ENCODE measurements around the gene G6PC3. TPM values are rescaled to one million over a fixed set of nuclear protein-coding genes. Genes with fewer than 3 reads are reported as not detected.

G6PC3 gene
- total and polyA plus RNA-seq, 2 donors (not counting 3 experiments of a cell fraction or from before 2014, with no cell fraction given) = 78.4 to 194 TPM

DNA sequence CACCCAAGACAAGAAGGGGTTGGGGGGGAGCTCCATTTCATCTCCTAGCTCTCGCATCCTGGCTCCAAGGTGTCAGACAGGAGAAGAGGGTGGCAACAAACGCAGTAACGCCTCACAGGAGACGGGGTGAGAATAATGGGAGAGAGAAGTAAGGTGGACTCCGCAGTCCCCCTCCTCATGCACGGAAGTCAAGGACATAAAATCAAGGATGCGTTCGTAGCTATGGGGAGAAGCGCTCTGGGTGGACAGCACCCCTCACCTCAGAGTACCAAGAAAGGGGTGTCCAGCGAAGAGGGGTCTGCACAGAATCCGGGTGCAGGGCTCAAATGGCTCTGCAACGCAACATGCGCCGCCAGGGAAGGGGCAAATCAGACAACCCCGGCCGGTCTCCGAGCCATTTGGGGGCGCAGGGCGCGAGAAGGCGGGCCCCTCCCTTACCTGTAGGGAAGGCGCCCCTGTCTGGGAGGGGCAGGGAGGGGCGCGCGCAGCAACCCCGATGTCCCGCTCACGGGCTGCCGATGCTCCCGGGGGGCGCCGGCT is 52.4 kb downstream of the G6PC3 start:
- no TSS peak for BruUV-seq (replicated peaks)
- DNase-seq (ENCODE audit: low read depth, low spot score) (no peak), FAIRE-seq (no peak)
- peak overlapping the region; percentile 86 for H3K9ac ChIP-seq (replicated peaks; ENCODE audit: extremely low read depth, insufficient read depth, low read length)
- POLR2A ChIA-PET = interaction anchor here (0.6 to 1.2 kb wide), 5 partner anchors 15 to 82 kb away, joined by 4 to 6 read pairs (median 4); partner anchors contain the start of gene LSM12
- H3K36me3 ChIP-seq (ENCODE audit: control insufficient read depth in 2 of 2, extremely low read depth in 1 of 2, insufficient read depth in 2 of 2, low read length in 2 of 2) = no peaks in the 10 kb centered on the region
- peaks cover 7% of the 10 kb centered on the region for H3K4me1 ChIP-seq (ENCODE audit: control insufficient read depth, extremely low read depth, insufficient read depth, low read length)
- H2AFZ ChIP-seq (ENCODE audit: low read depth, low read length) = peak overlapping the region; percentile 75
- TF ChIP-seq POLR2AphosphoS5 (IDR thresholded peaks at IDR 0.05; ENCODE audit: insufficient read depth, low read depth, low read length) = no peak
- TF ChIP-seq, protein P1, sequence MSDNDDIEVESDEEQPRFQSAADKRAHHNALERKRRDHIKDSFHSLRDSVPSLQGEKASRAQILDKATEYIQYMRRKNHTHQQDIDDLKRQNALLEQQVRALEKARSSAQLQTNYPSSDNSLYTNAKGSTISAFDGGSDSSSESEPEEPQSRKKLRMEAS (IDR thresholded peaks at IDR 0.05; ENCODE audit: insufficient read depth, insufficient read length) = no peak
- intact Hi-C loops (cut with micrococcal nuclease) = loop anchor here (1.0 kb wide), 5 partner anchors 12 to 57 kb away; partner anchors contain the start of genes G6PC3 and LSM12
- no peaks in the 10 kb centered on the region for H3K79me2 ChIP-seq (ENCODE audit: control insufficient read depth, insufficient read depth, low read length)
- no peaks in the 10 kb centered on the region for H3K9me3 ChIP-seq (replicated peaks; ENCODE audit: control insufficient read depth, insufficient read depth, low read length)
- dilution Hi-C loops (cut with MboI; ENCODE audit: extremely low pct_ligation_motif_present, low sequenced_read_pairs) = no loop called here
- H3K4me3 ChIP-seq (replicated peaks in 1 of 3; ENCODE audit: insufficient read depth in 1 of 3, low read depth in 1 of 3, low read length in 3 of 3) = peak overlapping the region; percentile 58 to 80 (median 78)
- no peaks in the 10 kb centered on the region for H4K20me1 ChIP-seq (replicated peaks; ENCODE audit: control insufficient read depth, extremely low read depth, insufficient read depth, low read length)
- peak overlapping the region; percentile 49 for H3K27ac ChIP-seq (ENCODE audit: insufficient read depth, low read depth, low read length)
- peak overlapping the region; percentile 75 for H3K4me2 ChIP-seq (ENCODE audit: insufficient read depth, low read length)
- H3K9me1 ChIP-seq (replicated peaks; ENCODE audit: control insufficient read depth, extremely low read depth, insufficient read depth, low read length) = no peaks in the 10 kb centered on the region
- CTCF ChIA-PET = interaction anchor here (0.6 to 2.2 kb wide), 31 partner anchors 7 to 212 kb away, joined by 3 to 17 read pairs (median 4); partner anchors contain the start of genes G6PC3, HROB and LSM12
- H3K27me3 ChIP-seq (ENCODE audit: control insufficient read depth in 2 of 2, insufficient read depth in 2 of 2, low read length in 2 of 2) = peaks cover 2 to 7% of the 10 kb centered on the region in 2 experiments

DNA sequence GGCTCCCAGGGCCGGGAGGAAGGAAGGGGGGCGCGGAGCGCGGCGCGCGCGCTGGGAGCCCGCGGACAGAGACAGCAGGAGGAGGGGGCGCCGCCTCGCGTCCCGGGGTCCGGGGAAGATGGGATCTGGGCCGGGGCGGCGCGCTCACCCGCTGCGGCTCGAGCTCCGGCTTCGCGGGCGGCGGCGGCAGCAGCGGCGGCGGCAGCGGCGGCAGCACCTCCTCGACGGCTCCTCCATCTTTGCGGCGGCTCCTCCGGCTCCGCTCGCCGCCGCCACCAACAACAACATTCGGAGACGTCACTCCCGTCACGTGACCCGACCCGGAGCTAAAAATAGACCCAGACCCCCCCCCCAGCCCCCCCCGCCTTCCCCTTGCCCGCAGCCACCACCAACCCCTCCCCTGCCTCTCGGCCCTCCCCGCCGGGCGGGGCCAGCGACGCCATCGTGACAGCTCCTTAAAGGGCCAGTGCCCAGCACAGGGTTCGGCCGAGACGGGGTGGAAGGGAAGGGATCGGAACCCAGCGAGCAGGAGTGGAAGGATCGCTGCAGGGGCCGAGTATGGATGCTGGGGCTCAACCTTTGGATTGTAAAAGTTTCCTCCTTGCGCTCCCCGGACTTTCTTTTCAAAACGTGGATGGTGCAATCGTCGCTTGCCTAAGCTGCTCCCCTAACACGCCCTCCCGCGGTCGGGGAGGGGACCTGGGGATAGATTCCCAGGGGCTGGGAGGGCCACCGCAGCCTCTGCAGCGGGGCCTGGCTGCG is 53.0 kb downstream of the G6PC3 start, which contains the start of gene HDAC5:
Gene HDAC5 (minus strand): TSS at position 286 of the 762 bp plus-strand sequence. CDS start 6,126 bp downstream, outside the sequence.
- dilution Hi-C loops (cut with MboI; ENCODE audit: extremely low pct_ligation_motif_present, low sequenced_read_pairs) = no loop called here
- intact Hi-C loops (cut with micrococcal nuclease) = loop anchor here (1.0 kb wide), 5 partner anchors 12 to 57 kb away; partner anchors contain the start of genes G6PC3 and LSM12

More for the DNA sequence above, 53.0 kb downstream of the G6PC3 start, which contains the start of gene HDAC5:
- peaks cover 7% of the 10 kb centered on the region for H3K4me1 ChIP-seq (ENCODE audit: control insufficient read depth, extremely low read depth, insufficient read depth, low read length)
- peaks cover 2 to 7% of the 10 kb centered on the region in 2 experiments for H3K27me3 ChIP-seq (ENCODE audit: control insufficient read depth in 2 of 2, insufficient read depth in 2 of 2, low read length in 2 of 2)
- CTCF ChIA-PET = interaction anchor here (0.5 to 2.2 kb wide), 30 partner anchors 8 to 213 kb away, joined by 3 to 17 read pairs (median 6); partner anchors contain the start of genes G6PC3, HROB and LSM12
- no peaks in the 10 kb centered on the region for H3K36me3 ChIP-seq (ENCODE audit: control insufficient read depth in 2 of 2, extremely low read depth in 1 of 2, insufficient read depth in 2 of 2, low read length in 2 of 2)
- no peaks in the 10 kb centered on the region for H3K79me2 ChIP-seq (ENCODE audit: control insufficient read depth, insufficient read depth, low read length)
- peak within 1 kb of the TSS; percentile 86 for H3K9ac ChIP-seq (replicated peaks; ENCODE audit: extremely low read depth, insufficient read depth, low read length)
- no peaks in the 10 kb centered on the region for H3K9me1 ChIP-seq (replicated peaks; ENCODE audit: control insufficient read depth, extremely low read depth, insufficient read depth, low read length)
- H2AFZ ChIP-seq (ENCODE audit: low read depth, low read length) = peak within 1 kb of the TSS; percentile 89
- H3K9me3 ChIP-seq (replicated peaks; ENCODE audit: control insufficient read depth, insufficient read depth, low read length) = no peaks in the 10 kb centered on the region
- H3K4me3 ChIP-seq (replicated peaks in 1 of 3; ENCODE audit: insufficient read depth in 1 of 3, low read depth in 1 of 3, low read length in 3 of 3) = peak within 1 kb of the TSS; percentile 58 to 80 (median 78)
- FAIRE-seq = peak; percentile 91
- no TSS peak for BruUV-seq (replicated peaks)
- peak; percentile 95 for DNase-seq (ENCODE audit: low read depth, low spot score)
- H4K20me1 ChIP-seq (replicated peaks; ENCODE audit: control insufficient read depth, extremely low read depth, insufficient read depth, low read length) = no peaks in the 10 kb centered on the region
- H3K27ac ChIP-seq (ENCODE audit: insufficient read depth, low read depth, low read length) = peak within 1 kb of the TSS; percentile 51
- TF ChIP-seq POLR2AphosphoS5 (IDR thresholded peaks at IDR 0.05; ENCODE audit: insufficient read depth, low read depth, low read length) (peak; percentile 66), POLR2A (IDR thresholded peaks at IDR 0.05; ENCODE audit: low read depth, low read length) (no peak)
- TF ChIP-seq, protein P2, sequence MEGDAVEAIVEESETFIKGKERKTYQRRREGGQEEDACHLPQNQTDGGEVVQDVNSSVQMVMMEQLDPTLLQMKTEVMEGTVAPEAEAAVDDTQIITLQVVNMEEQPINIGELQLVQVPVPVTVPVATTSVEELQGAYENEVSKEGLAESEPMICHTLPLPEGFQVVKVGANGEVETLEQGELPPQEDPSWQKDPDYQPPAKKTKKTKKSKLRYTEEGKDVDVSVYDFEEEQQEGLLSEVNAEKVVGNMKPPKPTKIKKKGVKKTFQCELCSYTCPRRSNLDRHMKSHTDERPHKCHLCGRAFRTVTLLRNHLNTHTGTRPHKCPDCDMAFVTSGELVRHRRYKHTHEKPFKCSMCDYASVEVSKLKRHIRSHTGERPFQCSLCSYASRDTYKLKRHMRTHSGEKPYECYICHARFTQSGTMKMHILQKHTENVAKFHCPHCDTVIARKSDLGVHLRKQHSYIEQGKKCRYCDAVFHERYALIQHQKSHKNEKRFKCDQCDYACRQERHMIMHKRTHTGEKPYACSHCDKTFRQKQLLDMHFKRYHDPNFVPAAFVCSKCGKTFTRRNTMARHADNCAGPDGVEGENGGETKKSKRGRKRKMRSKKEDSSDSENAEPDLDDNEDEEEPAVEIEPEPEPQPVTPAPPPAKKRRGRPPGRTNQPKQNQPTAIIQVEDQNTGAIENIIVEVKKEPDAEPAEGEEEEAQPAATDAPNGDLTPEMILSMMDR (IDR thresholded peaks at IDR 0.05; ENCODE audit: extremely low read depth in 1 of 2, insufficient read depth in 1 of 2, low read depth in 1 of 2, low read length in 2 of 2) = peak; percentile 51 to 63
- TF ChIP-seq, protein P1 (IDR thresholded peaks at IDR 0.05; ENCODE audit: insufficient read depth, insufficient read length) = peak; percentile 69
- H3K4me2 ChIP-seq (ENCODE audit: insufficient read depth, low read length) = peak within 1 kb of the TSS; percentile 75
- POLR2A ChIA-PET = interaction anchor here (0.6 to 1.2 kb wide), 8 partner anchors 14 to 82 kb away, joined by 3 to 6 read pairs (median 4); partner anchors contain the start of gene LSM12

All from endothelial cell of umbilical vein (primary cell).